ENCODE results near the gene IGSF3. TPM values are rescaled to one million over a fixed set of nuclear protein-coding genes. Genes with fewer than 3 reads are reported as not detected.

Gene IGSF3
- total RNA-seq, 1 donor from 2014 or later = 19.9 TPM

DNA sequence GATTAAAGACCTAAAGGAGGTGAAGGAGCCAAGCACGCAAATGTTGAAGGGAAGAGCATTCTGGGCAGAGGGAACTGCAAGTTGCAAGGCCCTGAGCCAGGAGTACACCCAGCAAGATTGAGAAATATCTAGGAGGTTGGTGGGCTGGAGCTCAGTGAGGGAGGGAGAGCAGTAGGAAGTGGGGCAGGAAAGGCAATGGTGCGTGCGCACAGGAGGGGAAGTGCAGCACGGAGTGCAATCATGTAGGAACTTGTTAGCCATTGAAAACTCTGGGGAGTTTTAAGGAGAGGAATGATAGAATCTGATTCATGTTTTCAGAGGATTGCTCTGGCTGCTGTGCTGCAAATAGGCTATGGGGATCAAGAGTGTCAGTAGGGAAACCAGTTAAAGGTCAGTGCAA lies 13.2 kb upstream of the IGSF3 start:
- Histone ChIP-seq H3K36me3 (no peaks in the 10 kb centered on the region), H3K4me1 (no peaks in the 10 kb centered on the region), H3K27ac (replicated peaks) (no peak overlapping the region), H3K27me3 (ENCODE audit: low read depth) (peaks cover 24% of the 10 kb centered on the region), H3K4me3 (no peak overlapping the region), H3K9me3 (replicated peaks) (no peaks in the 10 kb centered on the region)
- intact Hi-C loops (cut with micrococcal nuclease) = no loop called here
- TF ChIP-seq, protein P1, sequence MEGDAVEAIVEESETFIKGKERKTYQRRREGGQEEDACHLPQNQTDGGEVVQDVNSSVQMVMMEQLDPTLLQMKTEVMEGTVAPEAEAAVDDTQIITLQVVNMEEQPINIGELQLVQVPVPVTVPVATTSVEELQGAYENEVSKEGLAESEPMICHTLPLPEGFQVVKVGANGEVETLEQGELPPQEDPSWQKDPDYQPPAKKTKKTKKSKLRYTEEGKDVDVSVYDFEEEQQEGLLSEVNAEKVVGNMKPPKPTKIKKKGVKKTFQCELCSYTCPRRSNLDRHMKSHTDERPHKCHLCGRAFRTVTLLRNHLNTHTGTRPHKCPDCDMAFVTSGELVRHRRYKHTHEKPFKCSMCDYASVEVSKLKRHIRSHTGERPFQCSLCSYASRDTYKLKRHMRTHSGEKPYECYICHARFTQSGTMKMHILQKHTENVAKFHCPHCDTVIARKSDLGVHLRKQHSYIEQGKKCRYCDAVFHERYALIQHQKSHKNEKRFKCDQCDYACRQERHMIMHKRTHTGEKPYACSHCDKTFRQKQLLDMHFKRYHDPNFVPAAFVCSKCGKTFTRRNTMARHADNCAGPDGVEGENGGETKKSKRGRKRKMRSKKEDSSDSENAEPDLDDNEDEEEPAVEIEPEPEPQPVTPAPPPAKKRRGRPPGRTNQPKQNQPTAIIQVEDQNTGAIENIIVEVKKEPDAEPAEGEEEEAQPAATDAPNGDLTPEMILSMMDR (IDR thresholded peaks at IDR 0.05; ENCODE audit: borderline replicate concordance) = no peak
- no peak for DNase-seq

DNA sequence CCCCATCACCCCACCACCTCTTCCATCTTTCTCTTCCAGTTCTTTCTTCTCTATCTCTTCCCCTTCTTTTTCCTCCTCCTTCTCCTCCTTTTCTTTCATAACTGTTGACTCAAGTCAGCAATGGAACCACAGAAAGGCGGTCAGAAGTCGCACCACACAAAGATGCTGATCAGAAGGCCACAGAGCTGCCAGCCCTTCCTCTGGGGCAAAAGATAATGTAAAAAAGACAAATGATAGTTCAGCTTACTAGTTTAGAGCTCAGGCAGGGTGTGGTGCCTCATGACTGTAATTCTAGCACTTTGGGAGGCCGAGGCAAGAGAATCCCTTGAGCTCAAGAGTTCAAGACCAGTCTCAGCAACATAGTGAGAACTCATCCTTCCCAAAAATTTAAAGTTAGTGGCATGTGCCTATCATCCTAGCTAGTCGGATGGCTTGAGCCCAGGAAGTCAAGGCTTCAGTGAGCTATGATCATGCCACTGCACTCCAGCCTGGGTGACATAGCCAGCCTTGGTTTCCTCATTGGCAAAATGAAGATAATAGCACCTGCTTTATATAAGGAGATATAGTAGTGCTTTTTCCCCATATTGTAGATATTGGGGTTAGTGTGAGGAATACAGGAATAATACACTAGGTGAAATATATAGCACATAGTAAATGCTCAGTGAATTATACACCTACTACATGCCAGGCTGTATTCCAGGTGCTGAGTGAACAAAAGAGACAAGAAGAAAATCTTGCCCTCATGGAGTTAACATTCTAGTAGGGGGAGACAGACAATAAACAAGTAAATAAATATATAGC lies 12.5 kb upstream of the IGSF3 start:
- H3K27ac ChIP-seq (replicated peaks) = no peak overlapping the region
- no peak overlapping the region for H3K4me3 ChIP-seq
- no peak for DNase-seq
- H3K4me1 ChIP-seq = no peaks in the 10 kb centered on the region
- no peaks in the 10 kb centered on the region for H3K9me3 ChIP-seq (replicated peaks)
- no peaks in the 10 kb centered on the region for H3K36me3 ChIP-seq
- intact Hi-C loops (cut with micrococcal nuclease) = no loop called here
- TF ChIP-seq, protein P1 (IDR thresholded peaks at IDR 0.05; ENCODE audit: borderline replicate concordance) = no peak
- peaks cover 24% of the 10 kb centered on the region for H3K27me3 ChIP-seq (ENCODE audit: low read depth)

GRCh38 chr1:116679091-116679827 lies 11.7 kb upstream of the IGSF3 start:
- Histone ChIP-seq H3K27ac (replicated peaks) (no peak overlapping the region), H3K27me3 (ENCODE audit: low read depth) (peaks cover 24% of the 10 kb centered on the region), H3K4me3 (no peak overlapping the region), H3K36me3 (no peaks in the 10 kb centered on the region), H3K9me3 (replicated peaks) (no peaks in the 10 kb centered on the region), H3K4me1 (no peaks in the 10 kb centered on the region)
- intact Hi-C loops (cut with micrococcal nuclease) = no loop called here
- TF ChIP-seq, protein P1 (IDR thresholded peaks at IDR 0.05; ENCODE audit: borderline replicate concordance) = no peak
- DNase-seq = no peak

DNA sequence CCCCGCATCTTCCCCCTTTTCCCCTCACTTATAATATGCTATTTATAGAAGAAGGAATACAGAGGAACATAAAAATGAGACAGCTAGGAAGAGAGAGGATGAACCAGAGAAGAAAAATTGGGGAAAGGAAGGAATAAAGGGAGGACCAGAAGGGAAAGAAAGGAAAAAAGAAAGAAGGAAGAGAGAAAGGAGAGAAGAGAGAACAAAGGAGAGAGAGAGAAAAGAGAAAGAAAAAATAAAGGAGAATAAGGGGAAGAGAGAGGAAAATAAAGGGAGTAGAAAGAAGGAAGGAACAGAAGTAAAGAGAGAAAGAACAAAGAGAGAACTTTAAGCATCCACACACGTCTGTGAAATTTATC lies 11.2 kb upstream of the IGSF3 start:
- H3K9me3 ChIP-seq (replicated peaks) = no peaks in the 10 kb centered on the region
- H3K27ac ChIP-seq (replicated peaks) = no peak overlapping the region
- intact Hi-C loops (cut with micrococcal nuclease) = no loop called here
- TF ChIP-seq, protein P1 (IDR thresholded peaks at IDR 0.05; ENCODE audit: borderline replicate concordance) = no peak
- DNase-seq = no peak
- H3K4me1 ChIP-seq = no peaks in the 10 kb centered on the region
- H3K4me3 ChIP-seq = no peak overlapping the region
- no peaks in the 10 kb centered on the region for H3K36me3 ChIP-seq
- peaks cover 24% of the 10 kb centered on the region for H3K27me3 ChIP-seq (ENCODE audit: low read depth)

- TF ChIP-seq, protein P1 (IDR thresholded peaks at IDR 0.05; ENCODE audit: borderline replicate concordance) = no peak
- Histone ChIP-seq H3K27me3 (ENCODE audit: low read depth) (peaks cover 24% of the 10 kb centered on the region), H3K27ac (replicated peaks) (no peak overlapping the region), H3K36me3 (no peaks in the 10 kb centered on the region), H3K9me3 (replicated peaks) (no peaks in the 10 kb centered on the region), H3K4me3 (no peak overlapping the region), H3K4me1 (peaks cover 4% of the 10 kb centered on the region)
- DNase-seq = no peak
- intact Hi-C loops (cut with micrococcal nuclease) = no loop called here
Measured at GRCh38 chr1:116677474-116678062, 10.0 kb upstream of the IGSF3 start.
